ENCODE measurements around the gene KCTD5. TPM values are rescaled to one million over a fixed set of nuclear protein-coding genes. Genes with fewer than 3 reads are reported as not detected.
"Not testable (repeated sequence)": the region's sequence is repeated elsewhere in the genome, so short reads cannot be mapped to it uniquely, and the experiment has no call there.

KCTD5 gene
- 17.5 TPM for total RNA-seq

- peak; percentile 98 for DNase-seq (ENCODE audit: low spot score)
These were observed at the start of gene KCTD5 for GRCh38 chr16:2682209-2683021. KCTD5 (plus strand) TSS chr16:2682523; CDS start chr16:2682549, 26 bp downstream.

GRCh38 chr16:2639071-2639721 lies 43.1 kb upstream of the KCTD5 start:
- peak; percentile 53 for DNase-seq (ENCODE audit: low spot score)

GRCh38 chr16:2639722-2640072 lies 42.6 kb upstream of the KCTD5 start:
- DNase-seq (ENCODE audit: low spot score): not testable (repeated sequence)

- not testable (repeated sequence) for DNase-seq (ENCODE audit: low spot score)
These were observed 39.8 kb upstream of the KCTD5 start for GRCh38 chr16:2642561-2642960.

GRCh38 chr16:2644754-2645453 lies 37.4 kb upstream of the KCTD5 start:
- not testable (repeated sequence) for DNase-seq (ENCODE audit: low spot score)

- not testable (repeated sequence) for DNase-seq (ENCODE audit: low spot score)
These were observed 31.0 kb upstream of the KCTD5 start for GRCh38 chr16:2651268-2651871.

- not testable (repeated sequence) for DNase-seq (ENCODE audit: low spot score)
These were observed 28.4 kb upstream of the KCTD5 start for GRCh38 chr16:2653915-2654314.

GRCh38 chr16:2654949-2655348 lies 27.4 kb upstream of the KCTD5 start:
- DNase-seq (ENCODE audit: low spot score): not testable (repeated sequence)

- DNase-seq (ENCODE audit: low spot score): no peak
These were observed 25.3 kb upstream of the KCTD5 start for GRCh38 chr16:2656985-2657384.

- not testable (repeated sequence) for DNase-seq (ENCODE audit: low spot score)
These were observed 24.5 kb upstream of the KCTD5 start for GRCh38 chr16:2657803-2658202.

GRCh38 chr16:2659560-2659959 lies 22.8 kb upstream of the KCTD5 start:
- not testable (repeated sequence) for DNase-seq (ENCODE audit: low spot score)

GRCh38 chr16:2660014-2660662 lies 22.2 kb upstream of the KCTD5 start:
- not testable (repeated sequence) for DNase-seq (ENCODE audit: low spot score)

- not testable (repeated sequence) for DNase-seq (ENCODE audit: low spot score)
These were observed 21.5 kb upstream of the KCTD5 start for GRCh38 chr16:2660755-2661373.

- DNase-seq (ENCODE audit: low spot score): no peak
These were observed 18.5 kb upstream of the KCTD5 start for GRCh38 chr16:2663553-2664546.

GRCh38 chr16:2664574-2664982 lies 17.7 kb upstream of the KCTD5 start:
- DNase-seq (ENCODE audit: low spot score): no peak

GRCh38 chr16:2666671-2667070 lies 15.7 kb upstream of the KCTD5 start:
- DNase-seq (ENCODE audit: low spot score): not testable (repeated sequence)

- not testable (repeated sequence) for DNase-seq (ENCODE audit: low spot score)
These were observed 12.7 kb upstream of the KCTD5 start for GRCh38 chr16:2669587-2669986.

- DNase-seq (ENCODE audit: low spot score): peak; percentile 76
These were observed 12.3 kb upstream of the KCTD5 start for GRCh38 chr16:2670017-2670416.

- not testable (repeated sequence) for DNase-seq (ENCODE audit: low spot score)
These were observed 11.1 kb upstream of the KCTD5 start for GRCh38 chr16:2671193-2671592.

- no peak for DNase-seq (ENCODE audit: low spot score)
These were observed 10.6 kb upstream of the KCTD5 start for GRCh38 chr16:2671741-2672140.

Data from ureter (tissue), 1 donor.